ENCODE results near the gene ANKS3. TPM values are rescaled to one million over a fixed set of nuclear protein-coding genes. Genes with fewer than 3 reads are reported as not detected.

The ANKS3 gene
- total RNA-seq, 1 experiment from 2014 or later: 35.0 TPM

- CTCF ChIA-PET: interaction anchor here (0.5 to 0.6 kb wide), 2 partner anchors 11 to 712 kb away, joined by 3 to 4 read pairs; no protein-coding TSS in a partner anchor
- H3K27me3 Mint-ChIP-seq (ENCODE audit: insufficient read depth, unreplicated experiment): no peaks in the 10 kb centered on the region
- intact Hi-C loops (cut with micrococcal nuclease): no loop called here
- POLR2A ChIA-PET: interaction anchor here (0.5 to 2.1 kb wide), 4 partner anchors 9 to 246 kb away, joined by 3 to 12 read pairs (median 4); no protein-coding TSS in a partner anchor
- BruUV-seq (replicated peaks): no TSS peak
- peaks cover 5% of the 10 kb centered on the region for H3K4me1 Mint-ChIP-seq (ENCODE audit: insufficient read depth, unreplicated experiment)
- H3K4me3 Mint-ChIP-seq (ENCODE audit: unreplicated experiment): no peak overlapping the region
- no peaks in the 10 kb centered on the region for H3K9me3 Mint-ChIP-seq (ENCODE audit: unreplicated experiment)
- no peak for TF ChIP-seq CTCF (IDR thresholded peaks at IDR 0.05; ENCODE audit: unreplicated experiment)
- no peak for DNase-seq (ENCODE audit: unreplicated experiment)
- H3K36me3 Mint-ChIP-seq (ENCODE audit: insufficient read depth, unreplicated experiment): peaks cover 60% of the 10 kb centered on the region
- H3K27ac Mint-ChIP-seq (ENCODE audit: low read depth, unreplicated experiment): peak overlapping the region; percentile 39
Observed at GRCh38 chr16:4696905-4697847, 36.9 kb downstream of the ANKS3 start.

DNA sequence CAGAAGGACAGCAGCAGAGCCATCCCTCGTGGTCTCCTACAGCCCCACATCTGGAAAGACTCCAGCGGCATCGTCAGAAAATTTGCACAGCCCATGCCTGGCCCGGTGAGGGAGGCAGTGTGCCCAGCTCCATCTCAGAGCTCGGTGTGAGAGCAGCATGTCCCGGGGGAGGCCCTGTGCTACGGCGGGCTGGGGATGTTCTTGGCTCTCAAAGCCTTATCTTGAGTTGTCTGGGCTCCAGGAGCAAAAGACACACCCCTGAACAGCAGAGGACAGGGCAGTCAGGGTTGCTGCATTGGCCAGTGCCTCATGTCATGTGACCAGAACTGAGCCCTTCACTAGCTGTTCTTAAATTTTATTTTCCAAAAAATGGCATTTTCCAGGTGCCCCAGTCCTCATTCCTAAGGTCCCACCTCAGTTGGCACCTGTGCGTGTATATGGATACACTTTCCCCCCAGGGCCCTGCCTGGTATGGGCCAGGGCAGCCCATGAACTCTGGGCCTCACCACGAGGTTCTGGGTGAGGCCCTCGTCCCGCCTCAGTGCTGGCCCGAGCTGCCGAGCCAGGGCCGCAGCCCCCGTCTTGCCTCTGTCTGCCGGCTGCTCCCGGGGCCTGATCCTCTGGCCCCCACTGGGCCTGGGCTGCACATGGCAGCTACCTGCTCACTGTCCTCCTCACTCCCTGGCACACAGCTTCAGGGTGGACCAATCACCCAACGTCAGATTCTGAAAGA lies 37.7 kb downstream of the ANKS3 start:
- peak overlapping the region; percentile 39 for H3K27ac Mint-ChIP-seq (ENCODE audit: low read depth, unreplicated experiment)
- H3K4me1 Mint-ChIP-seq (ENCODE audit: insufficient read depth, unreplicated experiment): peaks cover 5% of the 10 kb centered on the region
- H3K27me3 Mint-ChIP-seq (ENCODE audit: insufficient read depth, unreplicated experiment): no peaks in the 10 kb centered on the region
- intact Hi-C loops (cut with micrococcal nuclease): no loop called here
- ChIA-PET CTCF (interaction anchor here (0.5 to 1.1 kb wide), 4 partner anchors 11 to 711 kb away, joined by 3 to 6 read pairs (median 4); partner anchors contain the start of gene UBALD1), POLR2A (interaction anchor here (1.0 to 2.1 kb wide), 3 partner anchors 7 to 36 kb away, joined by 3 to 12 read pairs (median 4); no protein-coding TSS in a partner anchor)
- BruUV-seq (replicated peaks): TSS peak; percentile 22
- no peak for DNase-seq (ENCODE audit: unreplicated experiment)
- peaks cover 63% of the 10 kb centered on the region for H3K36me3 Mint-ChIP-seq (ENCODE audit: insufficient read depth, unreplicated experiment)
- no peaks in the 10 kb centered on the region for H3K9me3 Mint-ChIP-seq (ENCODE audit: unreplicated experiment)
- TF ChIP-seq CTCF (IDR thresholded peaks at IDR 0.05; ENCODE audit: unreplicated experiment): no peak
- no peak overlapping the region for H3K4me3 Mint-ChIP-seq (ENCODE audit: unreplicated experiment)

- POLR2A ChIA-PET: interaction anchor here (0.8 to 3.3 kb wide), 6 partner anchors 8 to 39 kb away, joined by 3 to 30 read pairs (median 5); partner anchors contain the start of genes ANKS3 and DNAAF8
- Mint-ChIP-seq H3K27ac (ENCODE audit: low read depth, unreplicated experiment) (peak overlapping the region; percentile 66), H3K4me1 (ENCODE audit: insufficient read depth, unreplicated experiment) (peaks cover 5% of the 10 kb centered on the region), H3K9me3 (ENCODE audit: unreplicated experiment) (no peaks in the 10 kb centered on the region), H3K36me3 (ENCODE audit: insufficient read depth, unreplicated experiment) (peaks cover 66% of the 10 kb centered on the region), H3K4me3 (ENCODE audit: unreplicated experiment) (peak overlapping the region; percentile 75), H3K27me3 (ENCODE audit: insufficient read depth, unreplicated experiment) (no peaks in the 10 kb centered on the region)
- CTCF ChIA-PET: interaction anchor here (0.6 to 1.4 kb wide), 4 partner anchors 25 to 261 kb away, joined by 3 to 6 read pairs (median 4); partner anchors contain the start of genes MGRN1 and UBALD1
- intact Hi-C loops (cut with micrococcal nuclease): no loop called here
- TF ChIP-seq CTCF (IDR thresholded peaks at IDR 0.05; ENCODE audit: unreplicated experiment): no peak
- no peak for DNase-seq (ENCODE audit: unreplicated experiment)
- no TSS peak for BruUV-seq (replicated peaks)
Observed at GRCh38 chr16:4695473-4696171, 38.4 kb downstream of the ANKS3 start.

Data from MCF 10A (cell line).